ENCODE measurements around the gene NOXO1. TPM values are rescaled to one million over a fixed set of nuclear protein-coding genes. Genes with fewer than 3 reads are reported as not detected.
A peak's percentile ranks its signal among the peaks of the same experiment; 100 is the strongest.

NOXO1 gene
- total and polyA plus RNA-seq, 10 of the 15 experiments (the other 5 are each of a cell fraction or from before 2014, with no cell fraction given): 0.09 to 0.76 (median 0.26) TPM; not detected in 4

GRCh38 chr16:1971796-1972489 lies 9.3 kb downstream of the NOXO1 start, which contains the start of gene TBL3 (continued):
- peak; percentile 60; the same call in 1 of the 2 replicates for TF ChIP-seq ZNF687 (IDR thresholded peaks at IDR 0.05)
- TF ChIP-seq TCF3 (IDR thresholded peaks at IDR 0.05; ENCODE audit: borderline replicate concordance, insufficient read depth, low read depth, low read length): peak; percentile 64; the same call in 1 of the 2 replicates
- peak; percentile 29; the same call in 1 of the 2 replicates for TF ChIP-seq ZBTB11 (CRISPR knock-in tag; IDR thresholded peaks at IDR 0.05)
- no peak for TF ChIP-seq KAT2A (conservative IDR thresholded peaks at IDR 0.05; ENCODE audit: control insufficient read depth, low read depth, low read length)
- TF ChIP-seq KLF5 (IDR thresholded peaks at IDR 0.05; ENCODE audit: partially characterized antibody): peak; percentile 91
- peak; percentile 65; the same call in 1 of the 2 replicates for TF ChIP-seq TCF12 (IDR thresholded peaks at IDR 0.05; ENCODE audit: low read depth, low read length)
- peak; percentile 99 for TF ChIP-seq NBN (IDR thresholded peaks at IDR 0.05)
- peak; percentile 91 for TF ChIP-seq NKRF (conservative IDR thresholded peaks at IDR 0.05)
- no peak for TF ChIP-seq PRDM15 (CRISPR knock-in tag; IDR thresholded peaks at IDR 0.05)
- peak; percentile 48; the same call in 1 of the 2 replicates for TF ChIP-seq SPI1 (IDR thresholded peaks at IDR 0.05; ENCODE audit: borderline replicate concordance, insufficient read depth, low read depth, low read length)
- TF ChIP-seq YBX1 (IDR thresholded peaks at IDR 0.05): no peak
- TF ChIP-seq ZBED1 (IDR thresholded peaks at IDR 0.05; ENCODE audit: borderline replicate concordance): no peak
- no peak for TF ChIP-seq MEF2B (IDR thresholded peaks at IDR 0.05; ENCODE audit: partially characterized antibody, poor library complexity, severe bottlenecking)
- TF ChIP-seq PAX8 (IDR thresholded peaks at IDR 0.05): no peak
- peak; percentile 93; the same call in 1 of the 2 replicates for TF ChIP-seq POLR2AphosphoS2 (IDR thresholded peaks at IDR 0.05; ENCODE audit: low read depth, low read length)
- TF ChIP-seq POU2F2 (IDR thresholded peaks at IDR 0.05; ENCODE audit: borderline replicate concordance, low read depth, low read length): peak; percentile 53; the same call in 2 of the 3 replicates

Measured in GM12878 (cell line).